Hepatocyte (in vitro differentiated cells): Measurements from ENCODE around the gene ANK2.

ENCODE experiments used
- CTCF ChIP-seq: fragments of 200-600 bp; sonication (generic); IDR thresholded peaks from 2 replicates; pipeline ENCODE4 v1.5.1; 2016; ENCODE audit warnings: antibody characterized with exemption, mild to moderate bottlenecking; ENCODE audit not compliant: poor library complexity
- EZH2 ChIP-seq: fragments of 200-600 bp; sonication (generic); IDR thresholded peaks from 2 replicates; pipeline ENCODE4 v1.6.1; 2016; ENCODE audit warnings: antibody characterized with exemption, mild to moderate bottlenecking, borderline replicate concordance
- EZH2phosphoT487 ChIP-seq: fragments of 200-600 bp; sonication (generic); IDR thresholded peaks from one replicate; pipeline ENCODE4 v1.6.1; 2018; ENCODE audit warnings: antibody characterized with exemption, mild to moderate bottlenecking, low read depth, moderate library complexity; ENCODE audit not compliant: unreplicated experiment, severe bottlenecking

GRCh38 chr4:113088050-113088449, 38.6 kb downstream of the ANK2 start:
- no peak for TF ChIP-seq CTCF
- no peak for TF ChIP-seq EZH2
- TF ChIP-seq EZH2phosphoT487 = no peak
